H1 (cell line): ENCODE data around the gene UHRF1. TPM values are rescaled to one million over a fixed set of nuclear protein-coding genes. Genes with fewer than 3 reads are reported as not detected.

Experiments
- CHD1 ChIP-seq: IDR thresholded peaks from 2 replicates; pipeline ENCODE4 v1.6.1; 2012; ENCODE audit warnings: low read depth, low read length, improper control_type of control experiment
- CHD2 ChIP-seq: IDR thresholded peaks from 2 replicates; pipeline ENCODE4 v1.6.1; 2012; ENCODE audit warnings: low read length, improper control_type of control experiment
- JUN ChIP-seq: IDR thresholded peaks from 2 replicates; pipeline ENCODE4 v1.6.1; 2011; ENCODE audit warnings: low read depth, mild to moderate bottlenecking, improper control_type of control experiment, low read length
- KDM5A ChIP-seq: fragments of 200-600 bp; IDR thresholded peaks from 2 replicates; pipeline ENCODE4 v1.7.1; 2012; ENCODE audit warnings: mild to moderate bottlenecking, low read length, inconsistent platforms, mixed read lengths
- NRF1 ChIP-seq: IDR thresholded peaks from 2 replicates; pipeline ENCODE4 v1.6.1; 2011; ENCODE audit warnings: mild to moderate bottlenecking, low read depth, low read length, improper control_type of control experiment
- SP1 ChIP-seq: IDR thresholded peaks from 2 replicates; pipeline ENCODE4 v1.6.1; 2011; ENCODE audit warnings: low read depth, low read length
- SP2 ChIP-seq: IDR thresholded peaks from 2 replicates; pipeline ENCODE4 v1.6.1; 2012; ENCODE audit warnings: mild to moderate bottlenecking, low read length, inconsistent platforms
- TEAD4 ChIP-seq: IDR thresholded peaks from 2 replicates; pipeline ENCODE4 v1.6.1; 2012; ENCODE audit warnings: low read depth, low read length, inconsistent platforms, mixed read lengths
- polyA plus RNA-seq, 7 experiments: library from polyadenylated mRNA; depleted of rRNA in 3 of 7; stranded (reverse) in 5 of 7; unstranded in 2 of 7; fragments of >200 nt in 5 of 7; fragments of 200-250 nt in 2 of 7; gene quantifications; 1 replicate in 5 of 7; 2 replicates in 1 of 7; 4 replicates in 1 of 7; pipeline versions ENCODE4 v1.2.1 to v1.2.3, GENCODE V29; 2011 to 2013; ENCODE audit warnings: missing spikeins in 2 of 7, mixed read lengths in 2 of 7
- total RNA-seq: library from RNA; stranded (reverse); fragmentation: NEBNext Ultra II Directional; extraction: Animal tissue kit (Norgen Biotek cat#: 25700); gene quantifications from 2 replicates; pipeline ENCODE4 v1.2.1, GENCODE V29; 2021
- TF ChIP-seq, protein P1 (sequence below): IDR thresholded peaks from 2 replicates; pipeline ENCODE4 v1.6.1; 2011; ENCODE audit warnings: low read length, improper control_type of control experiment
- TF ChIP-seq, protein P2 (sequence below): IDR thresholded peaks from 2 replicates; pipeline ENCODE4 v1.6.1; 2012; ENCODE audit warnings: inconsistent platforms

Gene UHRF1
- total and polyA plus RNA-seq, 2 of the 8 experiments (the other 6 are each of a cell fraction or from before 2014, with no cell fraction given), result 14.7 to 65.8 TPM

DNA sequence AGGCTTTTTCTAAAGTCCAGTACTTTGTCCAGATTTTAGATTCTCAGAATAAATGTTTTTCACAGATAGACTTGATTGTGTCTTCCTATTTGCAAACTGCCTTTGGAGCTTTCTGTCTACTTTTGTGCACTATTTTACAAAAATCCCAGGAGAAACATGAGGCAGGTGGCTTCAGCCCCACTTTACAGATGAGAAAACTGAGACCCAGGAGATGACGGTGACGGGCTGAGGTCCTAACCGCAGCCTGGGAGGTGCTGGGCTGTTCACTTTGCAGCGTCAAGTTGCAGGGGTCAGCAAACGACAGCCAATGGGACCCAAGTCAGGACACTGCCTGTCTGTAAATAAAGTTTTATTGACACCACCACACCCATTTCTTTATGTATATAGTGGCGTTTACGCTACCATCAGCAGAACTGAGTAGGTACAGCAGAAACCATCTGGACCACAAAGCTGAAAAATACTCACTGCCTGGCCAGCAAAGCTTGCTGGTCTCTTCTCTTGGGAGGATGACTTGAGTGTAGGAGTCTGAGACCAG, 52.9 kb downstream of the UHRF1 start (continued):
- TF ChIP-seq NRF1 (no peak), TEAD4 (no peak), SP1 (no peak), KDM5A (no peak), CHD2 (no peak), JUN (no peak), CHD1 (no peak), SP2 (no peak)
- TF ChIP-seq, protein P1, sequence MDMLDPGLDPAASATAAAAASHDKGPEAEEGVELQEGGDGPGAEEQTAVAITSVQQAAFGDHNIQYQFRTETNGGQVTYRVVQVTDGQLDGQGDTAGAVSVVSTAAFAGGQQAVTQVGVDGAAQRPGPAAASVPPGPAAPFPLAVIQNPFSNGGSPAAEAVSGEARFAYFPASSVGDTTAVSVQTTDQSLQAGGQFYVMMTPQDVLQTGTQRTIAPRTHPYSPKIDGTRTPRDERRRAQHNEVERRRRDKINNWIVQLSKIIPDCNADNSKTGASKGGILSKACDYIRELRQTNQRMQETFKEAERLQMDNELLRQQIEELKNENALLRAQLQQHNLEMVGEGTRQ, result no peak
- TF ChIP-seq, protein P2, sequence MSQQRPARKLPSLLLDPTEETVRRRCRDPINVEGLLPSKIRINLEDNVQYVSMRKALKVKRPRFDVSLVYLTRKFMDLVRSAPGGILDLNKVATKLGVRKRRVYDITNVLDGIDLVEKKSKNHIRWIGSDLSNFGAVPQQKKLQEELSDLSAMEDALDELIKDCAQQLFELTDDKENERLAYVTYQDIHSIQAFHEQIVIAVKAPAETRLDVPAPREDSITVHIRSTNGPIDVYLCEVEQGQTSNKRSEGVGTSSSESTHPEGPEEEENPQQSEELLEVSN, result no peak
